HG03439 (cell line): Measurements from ENCODE around the gene DPM3.
"Not testable (repeated sequence)": the region's sequence is repeated elsewhere in the genome, so short reads cannot be mapped to it uniquely, and the experiment has no call there.

Experiments
- ATAC-seq: cut with Tn5 transposase; IDR thresholded peaks from one replicate; pipeline ENCODE4 v1.9.1; 2021; ENCODE audit warnings: mild to moderate bottlenecking, moderate library complexity; ENCODE audit not compliant: unreplicated experiment

DPM3 gene

GRCh38 chr1:155175927-155176371 is 35.6 kb upstream of the DPM3 start:
- ATAC-seq, result no peak

- ATAC-seq, result no peak
Measured at GRCh38 chr1:155175281-155175926, 35.1 kb upstream of the DPM3 start.

GRCh38 chr1:155174324-155175280 is 34.3 kb upstream of the DPM3 start:
- no peak for ATAC-seq

GRCh38 chr1:155173478-155174323 is 33.4 kb upstream of the DPM3 start, which contains the start of gene TRIM46:
TRIM46 (plus strand) TSS chr1:155173849; CDS start chr1:155173967, 118 bp downstream.
- ATAC-seq, result no peak

GRCh38 chr1:155172732-155173477 is 32.6 kb upstream of the DPM3 start, which contains the start of gene KRTCAP2:
KRTCAP2 (minus strand) TSS chr1:155173304; CDS start chr1:155173224, 80 bp downstream.
- peak; percentile 81 for ATAC-seq

GRCh38 chr1:155171836-155172731 is 31.8 kb upstream of the DPM3 start:
- peak; percentile 8 for ATAC-seq

GRCh38 chr1:155170806-155171205 is 30.5 kb upstream of the DPM3 start:
- ATAC-seq, result no peak

GRCh38 chr1:155170101-155170785 is 29.9 kb upstream of the DPM3 start:
- ATAC-seq, result no peak

- no peak for ATAC-seq
Measured at GRCh38 chr1:155169541-155169940, 29.2 kb upstream of the DPM3 start.

GRCh38 chr1:155168456-155169210 is 28.3 kb upstream of the DPM3 start:
- no peak for ATAC-seq

GRCh38 chr1:155168105-155168445 is 27.7 kb upstream of the DPM3 start:
- ATAC-seq, result not testable (repeated sequence)

GRCh38 chr1:155167166-155168104 is 27.1 kb upstream of the DPM3 start:
- no peak for ATAC-seq

GRCh38 chr1:155166471-155167165 is 26.3 kb upstream of the DPM3 start:
- ATAC-seq, result no peak

- ATAC-seq, result no peak
Measured at GRCh38 chr1:155166051-155166470, 25.7 kb upstream of the DPM3 start.

- not testable (repeated sequence) for ATAC-seq
Measured at GRCh38 chr1:155164625-155165024, 24.3 kb upstream of the DPM3 start.

GRCh38 chr1:155163785-155164184 is 23.5 kb upstream of the DPM3 start:
- ATAC-seq, result not testable (repeated sequence)
